Stimulated activated CD4-positive, alpha-beta T cell treated with anti-CD3 and anti-CD28 coated beads, Interleukin-1b, Interleukin-23, amount 100 ng/mL, for 48 hours (primary cell): ENCODE results near the gene DEFB131A.
A peak's percentile ranks its signal among the peaks of the same experiment; 100 is the strongest.
"Not testable (repeated sequence)": the region's sequence is repeated elsewhere in the genome, so short reads cannot be mapped to it uniquely, and the experiment has no call there.

Source experiments
- DNase-seq: peaks from one replicate; pipeline ENCODE4 v3.0.0-alpha.2; 2020

Gene DEFB131A

GRCh38 chr4:9495443-9495842 lies 51.2 kb downstream of the DEFB131A start:
- DNase-seq = peak; percentile 76

GRCh38 chr4:9497575-9498467 lies 53.6 kb downstream of the DEFB131A start:
- DNase-seq = not testable (repeated sequence)

- DNase-seq = not testable (repeated sequence)
Observed at GRCh38 chr4:9498468-9499040, 54.3 kb downstream of the DEFB131A start.

GRCh38 chr4:9499974-9500487 lies 55.8 kb downstream of the DEFB131A start:
- not testable (repeated sequence) for DNase-seq
